Activated CD4-positive, alpha-beta memory T cell treated with anti-CD3 and anti-CD28 coated beads, Interleukin-2, amount 10 ng/mL, durations not matched to agents 7 days and 5 days (primary cell): ENCODE data around the gene AP2B1. TPM values are rescaled to one million over a fixed set of nuclear protein-coding genes. Genes with fewer than 3 reads are reported as not detected.

Experiments
- CTCF ChIA-PET: fragments of 350-600 bp; sonication (Branson Sonifier 250); formaldehyde crosslinking; loops from one replicate; lab custom pipeline; 2021; ENCODE audit warnings: antibody characterized with exemption, inconsistent platforms; lab: Charles Lee
- POLR2A ChIA-PET: fragments of 350-600 bp; sonication (Branson Sonifier 250); formaldehyde crosslinking; loops from one replicate; lab custom pipeline; 2021; ENCODE audit warnings: antibody characterized with exemption; lab: Charles Lee
- DNase-seq: peaks from one replicate; pipeline ENCODE4 v3.0.0-alpha.2; 2020
- H3K27ac Mint-ChIP-seq: one replicate; pipeline ENCODE4 v1.8.0; 2021; ENCODE audit warnings: mild to moderate bottlenecking, mixed read lengths
- H3K27me3 Mint-ChIP-seq: one replicate; pipeline ENCODE4 v1.8.0; 2021; ENCODE audit warnings: mixed read lengths
- H3K36me3 Mint-ChIP-seq: one replicate; pipeline ENCODE4 v1.8.0; 2021; ENCODE audit warnings: low read depth, mixed read lengths
- H3K4me1 Mint-ChIP-seq: one replicate; pipeline ENCODE4 v1.8.0; 2021; ENCODE audit warnings: mixed read lengths
- H3K4me3 Mint-ChIP-seq: one replicate; pipeline ENCODE4 v1.8.0; 2021; ENCODE audit warnings: mild to moderate bottlenecking, mixed read lengths
- H3K9me3 Mint-ChIP-seq: one replicate; pipeline ENCODE4 v1.8.0; 2021; ENCODE audit warnings: mixed read lengths
- total RNA-seq, 2 experiments: library from RNA; stranded (reverse); gene quantifications; one replicate each; pipeline ENCODE4 v1.2.3, GENCODE V29; 2021

The AP2B1 gene
- total RNA-seq, result 100 to 1,000 TPM; 196 to 203 TPM

GRCh38 chr17:35587074-35587961, at the start of gene AP2B1:
TSS of gene AP2B1 (plus strand) at chr17:35587322. CDS start at chr17:35594031, 6,709 bp downstream.
- Mint-ChIP-seq H3K27me3 (peaks cover 11% of the 10 kb centered on the region), H3K27ac (peak within 1 kb of the TSS; percentile 97), H3K4me3 (peak within 1 kb of the TSS; percentile 96), H3K4me1 (peaks cover 38% of the 10 kb centered on the region), H3K36me3 (peaks cover 11% of the 10 kb centered on the region), H3K9me3 (no peaks in the 10 kb centered on the region)
- DNase-seq, result peak; percentile 98
- ChIA-PET POLR2A (interaction anchor here (0.7 to 7.1 kb wide), 16 partner anchors 10 to 373 kb away, joined by 3 to 166 read pairs (median 8); partner anchors contain the start of genes PEX12, SLFN12L, SLFN5 and TAF15), CTCF (interaction anchor here (1.8 kb wide), 1 partner anchor 9 kb away, joined by 13 read pairs; the partner anchor contains the start of gene PEX12)

- no peaks in the 10 kb centered on the region for H3K27me3 Mint-ChIP-seq
- ChIA-PET POLR2A (interaction anchor here (0.6 to 9.3 kb wide), 36 partner anchors 9 to 457 kb away, joined by 3 to 328 read pairs (median 6); partner anchors contain the start of genes AP2B1, NLE1, PEX12 and SLFN11), CTCF (interaction anchor here (0.9 to 7.4 kb wide), 9 partner anchors 14 to 365 kb away, joined by 3 to 91 read pairs (median 5); partner anchors contain the start of gene PEX12)
- H3K9me3 Mint-ChIP-seq, result no peaks in the 10 kb centered on the region
- H3K4me3 Mint-ChIP-seq, result peak within 1 kb of the TSS; percentile 86
- peaks cover 44% of the 10 kb centered on the region for H3K36me3 Mint-ChIP-seq
- DNase-seq, result peak; percentile 58
- peaks cover 37% of the 10 kb centered on the region for H3K4me1 Mint-ChIP-seq
- peak within 1 kb of the TSS; percentile 100 for H3K27ac Mint-ChIP-seq
These were observed 49.5 kb upstream of the AP2B1 start, which contains the start of gene SLFN12L for GRCh38 chr17:35537601-35538141. TSS of gene SLFN12L (minus strand) at chr17:35537678. CDS start at chr17:35522364, 15,314 bp downstream.

GRCh38 chr17:35539659-35540026, 47.5 kb upstream of the AP2B1 start:
- Mint-ChIP-seq H3K4me1 (peaks cover 48% of the 10 kb centered on the region), H3K9me3 (no peaks in the 10 kb centered on the region), H3K4me3 (peak overlapping the region; percentile 86), H3K36me3 (peaks cover 37% of the 10 kb centered on the region), H3K27ac (peak overlapping the region; percentile 100), H3K27me3 (no peaks in the 10 kb centered on the region)
- no peak for DNase-seq
- ChIA-PET POLR2A (interaction anchor here (0.7 to 9.3 kb wide), 23 partner anchors 9 to 457 kb away, joined by 3 to 328 read pairs (median 5); partner anchors contain the start of genes AP2B1, NLE1, PEX12 and SLFN11), CTCF (interaction anchor here (0.6 to 7.4 kb wide), 21 partner anchors 9 to 369 kb away, joined by 3 to 91 read pairs (median 3); partner anchors contain the start of genes SLFN11 and SLFN5)

GRCh38 chr17:35540589-35541404, 46.3 kb upstream of the AP2B1 start:
- Mint-ChIP-seq H3K4me1 (peaks cover 53% of the 10 kb centered on the region), H3K9me3 (peaks cover 4% of the 10 kb centered on the region), H3K36me3 (peaks cover 34% of the 10 kb centered on the region), H3K27ac (peak overlapping the region; percentile 100), H3K4me3 (peak overlapping the region; percentile 86), H3K27me3 (no peaks in the 10 kb centered on the region)
- DNase-seq, result peak; percentile 69
- ChIA-PET POLR2A (interaction anchor here (0.9 to 9.3 kb wide), 14 partner anchors 10 to 328 kb away, joined by 3 to 328 read pairs (median 8); partner anchors contain the start of genes AP2B1, PEX12, SLFN11 and SLFN5), CTCF (interaction anchor here (1.0 to 1.6 kb wide), 5 partner anchors 13 to 328 kb away, joined by 3 to 6 read pairs (median 3); no protein-coding TSS in a partner anchor)

GRCh38 chr17:35541434-35541833, 45.7 kb upstream of the AP2B1 start:
- Mint-ChIP-seq H3K4me3 (peak overlapping the region; percentile 86), H3K36me3 (peaks cover 27% of the 10 kb centered on the region), H3K27me3 (peaks cover under 1% of the 10 kb centered on the region), H3K9me3 (peaks cover 4% of the 10 kb centered on the region), H3K4me1 (peaks cover 53% of the 10 kb centered on the region), H3K27ac (peak overlapping the region; percentile 100)
- ChIA-PET CTCF (interaction anchor here (0.5 to 1.6 kb wide), 5 partner anchors 13 to 301 kb away, joined by 3 to 6 read pairs (median 3); partner anchors contain the start of gene PEX12), POLR2A (interaction anchor here (1.5 to 9.3 kb wide), 10 partner anchors 10 to 328 kb away, joined by 3 to 141 read pairs (median 10); partner anchors contain the start of genes AP2B1, PEX12, SLFN11 and SLFN5)
- no peak for DNase-seq

- Mint-ChIP-seq H3K4me3 (no peak overlapping the region), H3K27me3 (peaks cover 3% of the 10 kb centered on the region), H3K27ac (no peak overlapping the region), H3K9me3 (peaks cover 4% of the 10 kb centered on the region), H3K4me1 (peaks cover 53% of the 10 kb centered on the region), H3K36me3 (peaks cover 16% of the 10 kb centered on the region)
- POLR2A ChIA-PET, result interaction anchor here (1.1 to 5.0 kb wide), 8 partner anchors 8 to 329 kb away, joined by 3 to 47 read pairs (median 10); partner anchors contain the start of genes AP2B1, PEX12, SLFN11 and SLFN5
- CTCF ChIA-PET, result interaction anchor here (1.0 to 1.6 kb wide), 4 partner anchors 36 to 300 kb away, joined by 3 to 5 read pairs (median 3); partner anchors contain the start of genes PEX12 and SLFN5
- DNase-seq, result no peak
These were observed 44.1 kb upstream of the AP2B1 start for GRCh38 chr17:35542990-35543389.

- POLR2A ChIA-PET, result interaction anchor here (2.3 to 5.0 kb wide), 4 partner anchors 9 to 300 kb away, joined by 7 to 47 read pairs (median 13); partner anchors contain the start of genes AP2B1, PEX12 and SLFN5
- H3K4me3 Mint-ChIP-seq, result no peak overlapping the region
- CTCF ChIA-PET, result interaction anchor here (0.6 to 1.1 kb wide), 4 partner anchors 26 to 301 kb away, joined by 3 to 4 read pairs (median 3); partner anchors contain the start of genes PEX12 and SLFN5
- peaks cover 3% of the 10 kb centered on the region for H3K27me3 Mint-ChIP-seq
- H3K9me3 Mint-ChIP-seq, result peaks cover 4% of the 10 kb centered on the region
- DNase-seq, result no peak
- H3K4me1 Mint-ChIP-seq, result peaks cover 45% of the 10 kb centered on the region
- no peak overlapping the region for H3K27ac Mint-ChIP-seq
- H3K36me3 Mint-ChIP-seq, result peaks cover 16% of the 10 kb centered on the region
These were observed 43.3 kb upstream of the AP2B1 start for GRCh38 chr17:35543856-35544255.

- CTCF ChIA-PET, result interaction anchor here (0.8 to 1.3 kb wide), 2 partner anchors 9 to 10 kb away, joined by 3 read pairs; no protein-coding TSS in a partner anchor
- H3K4me3 Mint-ChIP-seq, result no peak overlapping the region
- H3K4me1 Mint-ChIP-seq, result peaks cover 32% of the 10 kb centered on the region
- no peak overlapping the region for H3K27ac Mint-ChIP-seq
- peaks cover 3% of the 10 kb centered on the region for H3K27me3 Mint-ChIP-seq
- POLR2A ChIA-PET, result interaction anchor here (1.0 to 2.3 kb wide), 3 partner anchors 10 to 171 kb away, joined by 3 to 7 read pairs (median 3); partner anchors contain the start of gene PEX12
- H3K9me3 Mint-ChIP-seq, result peaks cover 4% of the 10 kb centered on the region
- no peak for DNase-seq
- H3K36me3 Mint-ChIP-seq, result peaks cover 16% of the 10 kb centered on the region
These were observed 42.0 kb upstream of the AP2B1 start for GRCh38 chr17:35545150-35545549.

GRCh38 chr17:35546487-35546886, 40.6 kb upstream of the AP2B1 start:
- peaks cover 3% of the 10 kb centered on the region for H3K27me3 Mint-ChIP-seq
- ChIA-PET CTCF (no interaction called here), POLR2A (interaction anchor here (1.0 to 1.7 kb wide), 3 partner anchors 9 to 40 kb away, joined by 3 to 5 read pairs (median 5); partner anchors contain the start of genes AP2B1, PEX12 and SLFN12L)
- DNase-seq, result no peak
- no peak overlapping the region for H3K27ac Mint-ChIP-seq
- peaks cover 13% of the 10 kb centered on the region for H3K36me3 Mint-ChIP-seq
- H3K4me3 Mint-ChIP-seq, result no peak overlapping the region
- peaks cover 4% of the 10 kb centered on the region for H3K9me3 Mint-ChIP-seq
- peaks cover 23% of the 10 kb centered on the region for H3K4me1 Mint-ChIP-seq

GRCh38 chr17:35548208-35548810, 38.8 kb upstream of the AP2B1 start:
- ChIA-PET POLR2A (interaction anchor here (1.2 kb wide), 1 partner anchor 40 kb away, joined by 3 read pairs; no protein-coding TSS in a partner anchor), CTCF (interaction anchor here (1.6 kb wide), 1 partner anchor 9 kb away, joined by 3 read pairs; no protein-coding TSS in a partner anchor)
- no peak overlapping the region for H3K4me3 Mint-ChIP-seq
- H3K36me3 Mint-ChIP-seq, result peaks cover 13% of the 10 kb centered on the region
- no peak overlapping the region for H3K27ac Mint-ChIP-seq
- peaks cover 4% of the 10 kb centered on the region for H3K9me3 Mint-ChIP-seq
- H3K27me3 Mint-ChIP-seq, result peaks cover 3% of the 10 kb centered on the region
- H3K4me1 Mint-ChIP-seq, result peaks cover 16% of the 10 kb centered on the region
- no peak for DNase-seq
